SHP77 (cell line): ENCODE results near the gene LMTK3.

Experiments used
- DNase-seq, 2 experiments: peaks; one replicate each; lab custom pipeline; 2025; lab: John Stamatoyannopoulos, UW

Gene LMTK3

DNA sequence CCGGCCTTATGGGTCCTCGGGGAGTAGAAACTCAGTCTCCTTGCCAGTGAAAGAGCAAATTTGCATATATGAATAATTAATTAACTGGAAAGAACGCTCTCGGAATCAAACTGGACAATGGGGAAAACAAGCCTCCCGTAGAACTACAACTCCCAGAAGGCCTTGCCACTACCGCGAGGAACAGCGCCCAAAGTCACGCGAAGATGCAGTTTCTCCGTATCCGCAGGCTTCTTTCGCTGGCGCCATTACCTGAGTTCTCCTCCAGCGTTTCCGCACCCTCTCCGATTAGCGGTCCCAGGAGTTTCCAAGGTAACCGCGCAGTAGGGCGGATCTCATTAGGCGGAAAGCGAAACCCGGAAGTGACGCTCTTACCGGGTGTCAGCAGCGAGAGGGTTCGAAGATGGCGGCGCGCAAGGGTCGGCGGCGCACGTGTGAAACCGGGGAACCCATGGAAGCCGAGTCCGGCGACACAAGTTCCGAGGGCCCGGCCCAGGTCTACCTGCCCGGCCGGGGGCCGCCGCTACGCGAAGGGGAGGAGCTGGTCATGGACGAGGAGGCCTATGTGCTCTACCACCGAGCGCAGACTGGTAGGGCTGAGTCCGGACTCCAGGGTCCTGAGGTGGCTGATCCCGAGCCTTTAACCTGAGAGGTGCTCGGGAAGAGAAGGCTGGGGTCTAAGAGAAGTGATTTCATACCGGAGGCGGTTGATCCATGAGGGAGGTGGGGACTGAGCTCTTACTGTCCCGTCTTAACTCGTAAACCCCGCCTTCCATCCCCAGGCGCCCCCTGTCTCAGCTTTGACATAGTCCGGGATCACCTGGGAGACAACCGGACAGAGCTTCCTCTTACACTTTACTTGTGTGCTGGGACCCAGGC, 65.8 kb downstream of the LMTK3 start, which contains the start of gene GRWD1:
GRWD1 (plus strand) TSS at position 378 of the 876 bp plus-strand sequence; CDS start at position 401, 23 bp downstream.
- DNase-seq, result peak; percentile 97 to 98

- DNase-seq, result peak; percentile 57 to 60
Observed at GRCh38 chr19:48445256-48445605, 66.4 kb downstream of the LMTK3 start.

DNA sequence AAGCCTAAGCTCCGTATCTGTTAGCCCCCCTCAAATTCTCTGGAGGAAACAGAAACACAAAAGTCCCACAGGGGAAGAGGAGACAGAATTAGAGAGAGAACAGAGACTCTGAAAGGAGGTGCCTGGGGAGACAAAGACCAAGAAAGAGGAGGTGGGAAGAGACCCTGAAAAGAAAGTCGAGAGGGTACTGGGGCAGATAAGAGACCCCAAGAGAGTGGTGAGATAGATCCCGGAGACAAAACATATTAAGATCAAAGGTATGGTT, 66.8 kb downstream of the LMTK3 start:
- DNase-seq, result no peak

GRCh38 chr19:48444129-48444935, 67.3 kb downstream of the LMTK3 start:
- DNase-seq, result no peak

GRCh38 chr19:48443731-48444128, 67.9 kb downstream of the LMTK3 start:
- no peak for DNase-seq

- no peak for DNase-seq
Observed at GRCh38 chr19:48443256-48443655, 68.4 kb downstream of the LMTK3 start.

GRCh38 chr19:48442116-48443035, 69.3 kb downstream of the LMTK3 start:
- DNase-seq, result no peak

DNA sequence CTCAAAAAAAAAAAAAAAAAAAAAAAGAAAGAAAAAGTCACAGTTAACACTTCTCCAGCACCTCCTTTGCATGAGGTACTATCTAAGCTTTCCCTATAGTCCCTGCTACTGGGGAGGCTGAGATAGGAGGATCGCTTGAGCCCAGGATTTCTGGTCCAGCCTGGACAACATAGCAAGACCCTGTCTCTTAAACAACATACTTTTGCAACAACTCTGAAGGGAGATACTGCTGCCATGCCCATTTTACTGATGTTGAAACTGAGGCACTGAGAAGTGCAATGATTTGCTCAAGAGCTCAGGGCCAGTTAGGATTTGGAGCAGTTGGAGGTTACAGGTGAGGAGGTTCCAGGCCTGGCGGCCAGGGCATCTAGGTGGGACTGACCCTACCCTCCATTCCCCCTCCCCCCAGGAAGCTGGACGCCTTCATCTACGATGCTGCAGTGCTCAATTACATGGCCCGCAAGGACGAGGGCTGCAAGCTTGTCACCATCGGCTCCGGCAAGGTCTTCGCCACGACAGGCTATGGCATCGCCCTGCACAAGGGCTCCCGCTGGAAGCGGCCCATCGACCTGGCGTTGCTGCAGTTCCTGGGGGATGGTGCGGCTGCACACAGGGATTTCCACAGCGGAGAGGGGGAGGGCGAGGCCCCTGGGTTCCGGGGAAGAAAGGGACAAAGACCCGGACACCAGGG, 70.1 kb downstream of the LMTK3 start:
- DNase-seq, result no peak

DNA sequence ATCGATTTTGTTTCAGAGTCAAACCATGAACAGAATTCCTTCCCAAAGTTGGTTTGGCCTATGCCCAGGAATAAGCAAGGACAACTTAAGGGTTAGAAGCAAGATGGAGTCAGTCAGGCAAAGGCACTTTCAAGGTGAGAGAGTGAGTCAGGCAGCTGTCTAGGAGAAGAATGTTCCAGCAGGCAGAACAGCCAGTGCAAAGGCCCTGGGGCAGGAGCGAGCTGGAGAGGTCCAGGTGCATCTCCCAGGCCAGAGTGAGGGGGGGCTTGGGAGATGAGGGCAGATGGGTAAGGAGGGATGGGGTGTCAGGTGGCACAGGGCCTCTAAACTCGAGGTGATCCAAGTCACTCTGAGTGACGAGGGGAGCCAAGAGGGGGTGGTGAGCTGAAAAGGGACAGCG, 75.0 kb downstream of the LMTK3 start:
- no peak for DNase-seq
